IPS-NIHi7 (cell line): ENCODE measurements around the gene KCNAB2.

Source experiments
- DNase-seq: peaks from one replicate; pipeline ENCODE4 v3.0.0; 2012; ENCODE audit warnings: mixed read lengths; ENCODE audit errors: extremely low spot score

The KCNAB2 gene

DNA sequence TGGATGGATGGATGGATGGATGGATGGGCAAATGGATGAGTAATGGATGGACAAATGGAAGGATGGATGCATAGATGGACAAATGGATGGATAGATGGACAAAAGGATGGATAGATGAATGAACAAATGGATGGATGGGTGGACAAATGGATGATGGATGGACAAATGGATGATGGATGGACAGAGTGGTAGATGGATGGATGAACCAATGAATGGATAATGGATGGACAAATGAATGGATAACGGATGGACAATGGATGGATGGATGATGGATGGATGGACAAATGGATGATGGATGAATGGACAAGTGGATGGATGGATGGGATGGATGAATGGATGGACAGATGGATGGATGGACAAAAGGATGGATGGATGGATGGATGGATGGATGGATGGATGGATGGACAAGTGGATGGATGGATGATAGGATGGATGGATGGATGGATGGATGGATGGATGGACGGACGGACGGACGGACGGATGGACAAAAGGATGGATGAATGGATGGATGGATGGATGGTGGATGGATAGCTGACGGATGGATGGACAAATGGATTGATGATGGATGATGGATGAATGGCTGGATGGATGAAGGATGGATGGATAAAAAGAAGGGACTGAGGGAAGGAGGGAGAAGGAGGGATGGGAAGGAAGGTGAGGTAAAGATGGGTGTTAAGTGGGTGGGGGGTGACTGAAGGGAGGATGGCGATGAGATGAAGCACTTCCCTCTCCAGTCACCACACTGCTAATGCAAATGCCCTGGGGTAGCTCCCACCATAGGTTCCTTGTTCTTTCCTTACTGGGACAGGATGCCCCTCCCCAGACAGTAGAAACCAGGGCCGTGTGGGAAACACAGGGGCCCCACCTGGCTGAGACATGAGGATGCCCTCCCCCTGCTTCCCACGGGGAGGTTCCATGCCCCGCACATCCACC lies 104.6 kb downstream of the KCNAB2 start:
- no peak for DNase-seq
